GM12892 (cell line): Measurements from ENCODE around the gene FRAS1.

Experiments
- POLR2A ChIP-seq: IDR thresholded peaks from 2 replicates; pipeline ENCODE4 v1.6.1; 2011; ENCODE audit warnings: low read depth, low read length, control low read depth
- POLR2AphosphoS5 ChIP-seq: IDR thresholded peaks from 2 replicates; pipeline ENCODE4 v1.6.1; 2011; ENCODE audit warnings: low read depth, low read length, control low read depth

DNA sequence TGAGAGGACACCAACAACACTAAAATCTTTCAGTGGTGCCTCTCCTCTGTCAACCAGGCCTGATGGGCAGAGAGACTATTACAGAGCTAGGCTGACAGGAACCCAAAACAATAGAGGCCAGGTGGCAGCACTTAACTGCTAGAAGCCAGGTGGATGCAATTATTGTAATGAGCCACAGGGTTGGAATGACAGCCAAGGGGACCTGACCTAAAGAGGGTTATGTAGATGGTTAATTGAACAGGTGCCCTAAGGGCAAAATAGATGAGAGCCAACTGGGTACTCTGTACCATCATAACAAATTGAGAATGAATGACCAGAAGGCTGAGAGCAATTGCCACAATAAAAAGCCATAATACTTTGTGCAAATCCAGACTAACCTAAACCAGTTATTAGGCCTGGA, 24.7 kb upstream of the FRAS1 start:
- TF ChIP-seq POLR2A, result no peak
- TF ChIP-seq POLR2AphosphoS5, result no peak
